Activated CD8-positive, alpha-beta memory T cell treated with anti-CD3 and anti-CD28 coated beads for 24 hours (primary cell): Measurements from ENCODE around the gene CDHR1.
"Not testable (repeated sequence)": the region's sequence is repeated elsewhere in the genome, so short reads cannot be mapped to it uniquely, and the experiment has no call there.

ENCODE experiments used
- DNase-seq: peaks from one replicate; pipeline ENCODE4 v3.0.0-alpha.2; 2020

The CDHR1 gene

GRCh38 chr10:84175436-84175835 lies 18.9 kb upstream of the CDHR1 start:
- DNase-seq: peak; percentile 11

GRCh38 chr10:84176351-84176750 lies 18.0 kb upstream of the CDHR1 start:
- DNase-seq: peak; percentile 50

GRCh38 chr10:84176836-84177474 lies 17.4 kb upstream of the CDHR1 start:
- no peak for DNase-seq

- peak; percentile 73 for DNase-seq
Observed at GRCh38 chr10:84177541-84178141, 16.7 kb upstream of the CDHR1 start.

GRCh38 chr10:84178160-84178609 lies 16.2 kb upstream of the CDHR1 start:
- DNase-seq: peak; percentile 47

- DNase-seq: peak; percentile 54
Observed at GRCh38 chr10:84179059-84179710, 15.2 kb upstream of the CDHR1 start.

GRCh38 chr10:84180386-84180785 lies 14.0 kb upstream of the CDHR1 start:
- DNase-seq: not testable (repeated sequence)

- DNase-seq: no peak
Observed at GRCh38 chr10:84181631-84182030, 12.7 kb upstream of the CDHR1 start.

- DNase-seq: no peak
Observed at GRCh38 chr10:84184517-84184916, 9.8 kb upstream of the CDHR1 start.

- DNase-seq: no peak
Observed at GRCh38 chr10:84185526-84186175, 8.7 kb upstream of the CDHR1 start.

- DNase-seq: no peak
Observed at GRCh38 chr10:84188815-84189214, 5.5 kb upstream of the CDHR1 start.

GRCh38 chr10:84190621-84191020 lies 3.7 kb upstream of the CDHR1 start:
- DNase-seq: no peak

- DNase-seq: no peak
Observed at GRCh38 chr10:84191106-84191505, 3.2 kb upstream of the CDHR1 start.

GRCh38 chr10:84193327-84193726 lies 1.0 kb upstream of the CDHR1 start:
- no peak for DNase-seq

- no peak for DNase-seq
Observed at GRCh38 chr10:84193846-84194423, 402 bp upstream of the CDHR1 start.

- DNase-seq: no peak
Observed at GRCh38 chr10:84195044-84195830, 900 bp downstream of the CDHR1 start.

- no peak for DNase-seq
Observed at GRCh38 chr10:84196083-84196482, 1.7 kb downstream of the CDHR1 start.

GRCh38 chr10:84196941-84197340 lies 2.6 kb downstream of the CDHR1 start:
- no peak for DNase-seq

- no peak for DNase-seq
Observed at GRCh38 chr10:84197643-84198042, 3.3 kb downstream of the CDHR1 start.

GRCh38 chr10:84198206-84198915 lies 4.0 kb downstream of the CDHR1 start:
- DNase-seq: no peak

- no peak for DNase-seq
Observed at GRCh38 chr10:84200537-84201243, 6.4 kb downstream of the CDHR1 start.
